HepG2 (cell line): Measurements from ENCODE around the gene ASAP2. TPM values are rescaled to one million over a fixed set of nuclear protein-coding genes. Genes with fewer than 3 reads are reported as not detected.

Experiments used
- DDIT3 ChIP-seq: sonication (generic); formaldehyde crosslinking; IDR thresholded peaks from 2 replicates; pipeline ENCODE4 v1.4.0; 2020; ENCODE audit warnings: mild to moderate bottlenecking, missing genetic modification reagents
- FOSL2 ChIP-seq: sonication (generic); formaldehyde crosslinking; IDR thresholded peaks from 2 replicates; pipeline ENCODE4 v1.4.0; 2020; ENCODE audit warnings: missing genetic modification reagents
- HOXD1 ChIP-seq: sonication (generic); formaldehyde crosslinking; IDR thresholded peaks from 2 replicates; pipeline ENCODE4 v1.5.0; 2020; ENCODE audit warnings: missing genetic modification reagents
- IRF1 ChIP-seq: sonication (generic); formaldehyde crosslinking; IDR thresholded peaks from 2 replicates; pipeline ENCODE4 v1.4.0; 2020; ENCODE audit warnings: low read depth, mild to moderate bottlenecking, missing genetic modification reagents
- IRF2 ChIP-seq: IDR thresholded peaks from 2 replicates; pipeline ENCODE4 v1.6.1; 2018; ENCODE audit warnings: missing genetic modification reagents, missing compliant biosample characterization
- MAFG ChIP-seq: sonication (generic); formaldehyde crosslinking; IDR thresholded peaks from 2 replicates; pipeline ENCODE4 v1.5.1; 2020; ENCODE audit warnings: mild to moderate bottlenecking, missing genetic modification reagents
- MEIS2 ChIP-seq: sonication (generic); formaldehyde crosslinking; IDR thresholded peaks from 2 replicates; pipeline ENCODE4 v1.9.0; 2021; ENCODE audit warnings: mild to moderate bottlenecking, missing genetic modification reagents
- NR1H2 ChIP-seq: sonication (generic); formaldehyde crosslinking; IDR thresholded peaks from 2 replicates; pipeline ENCODE4 v1.8.1; 2022; ENCODE audit warnings: low read depth, missing genetic modification reagents, borderline replicate concordance
- PREB ChIP-seq: sonication (generic); formaldehyde crosslinking; IDR thresholded peaks from 2 replicates; pipeline ENCODE4 v1.4.0; 2020; ENCODE audit warnings: missing genetic modification reagents
- REL ChIP-seq: sonication (generic); formaldehyde crosslinking; conservative IDR thresholded peaks from 2 replicates; pipeline ENCODE4 v1.8.0; 2022; ENCODE audit warnings: mild to moderate bottlenecking, missing genetic modification reagents, moderate library complexity
- RFX1 ChIP-seq: fragments of 450-650 bp; IDR thresholded peaks from 2 replicates; pipeline ENCODE4 v1.6.1; 2017
- SAFB2 ChIP-seq: sonication (generic); formaldehyde crosslinking; IDR thresholded peaks from 2 replicates; pipeline ENCODE4 v1.5.1; 2020; ENCODE audit warnings: missing genetic modification reagents, low read depth, mild to moderate bottlenecking, borderline replicate concordance
- SALL2 ChIP-seq: sonication (generic); formaldehyde crosslinking; IDR thresholded peaks from 2 replicates; pipeline ENCODE4 v1.8.1; 2023; ENCODE audit warnings: mild to moderate bottlenecking, missing genetic modification reagents, inconsistent platforms
- TBP ChIP-seq: sonication (generic); formaldehyde crosslinking; IDR thresholded peaks from 2 replicates; pipeline ENCODE4 v1.5.0; 2020; ENCODE audit warnings: missing genetic modification reagents
- ZFP36L1 ChIP-seq: sonication (generic); formaldehyde crosslinking; IDR thresholded peaks from 2 replicates; pipeline ENCODE4 v1.8.0; 2022; ENCODE audit warnings: mild to moderate bottlenecking, missing genetic modification reagents, moderate library complexity
- ZNF224 ChIP-seq: sonication (generic); formaldehyde crosslinking; IDR thresholded peaks from 2 replicates; pipeline ENCODE4 v1.5.0; 2020; ENCODE audit warnings: mild to moderate bottlenecking, missing genetic modification reagents
- ZNF225 ChIP-seq: sonication (generic); formaldehyde crosslinking; IDR thresholded peaks from 2 replicates; pipeline ENCODE4 v1.4.0; 2020; ENCODE audit warnings: mild to moderate bottlenecking, missing genetic modification reagents
- ZNF30 ChIP-seq: sonication (generic); formaldehyde crosslinking; IDR thresholded peaks from 2 replicates; pipeline ENCODE4 v1.5.0; 2020; ENCODE audit warnings: mild to moderate bottlenecking, missing genetic modification reagents
- ZNF543 ChIP-seq: sonication (generic); formaldehyde crosslinking; IDR thresholded peaks from 2 replicates; pipeline ENCODE4 v1.4.0; 2020; ENCODE audit warnings: mild to moderate bottlenecking, missing genetic modification reagents
- ZNF580 ChIP-seq: IDR thresholded peaks from 2 replicates; pipeline ENCODE4 v1.6.1; 2016; ENCODE audit warnings: low read depth, borderline replicate concordance
- ZNF609 ChIP-seq: sonication (generic); formaldehyde crosslinking; IDR thresholded peaks from 2 replicates; pipeline ENCODE4 v1.4.0; 2020; ENCODE audit warnings: mild to moderate bottlenecking, missing genetic modification reagents, borderline replicate concordance
- ZNF678 ChIP-seq: sonication (generic); formaldehyde crosslinking; IDR thresholded peaks from 2 replicates; pipeline ENCODE4 v1.4.0; 2020; ENCODE audit warnings: mild to moderate bottlenecking, missing genetic modification reagents
- ZNF878 ChIP-seq: sonication (generic); formaldehyde crosslinking; IDR thresholded peaks from 2 replicates; pipeline ENCODE4 v1.8.1; 2023; ENCODE audit warnings: mild to moderate bottlenecking, missing genetic modification reagents, moderate library complexity
- ZSCAN30 ChIP-seq: sonication (generic); formaldehyde crosslinking; IDR thresholded peaks from 2 replicates; pipeline ENCODE4 v1.5.0; 2020; ENCODE audit warnings: mild to moderate bottlenecking, missing genetic modification reagents
- polyA plus RNA-seq, 8 experiments: library from polyadenylated mRNA; depleted of rRNA in 3 of 8; stranded (reverse) in 7 of 8; unstranded in 1 of 8; fragments of >200 nt; fragmentation: Illumina TruSeq in 4 of 8; extraction: Trizol in 4 of 8; gene quantifications; 2 replicates each; pipeline versions ENCODE4 v1.2.1 to v1.2.3, GENCODE V29; 2011 to 2016; ENCODE audit warnings: low read depth in 4 of 8, missing spikeins in 1 of 8, mixed read lengths in 1 of 8; ENCODE audit not compliant: insufficient read depth in 1 of 8
- total RNA-seq, 5 experiments: library from RNA; depleted of rRNA; stranded (reverse); fragments of >200 nt; fragmentation: Illumina TruSeq; extraction: Trizol; gene quantifications; 2 replicates each; pipeline ENCODE4 v1.2.3, GENCODE V29; 2016; ENCODE audit warnings: low read depth in 1 of 5

ASAP2 gene
- total and polyA plus RNA-seq, 2 of the 13 experiments (the other 11 are each of a cell fraction or from before 2014, with no cell fraction given) = 7.3 to 22.3 TPM

GRCh38 chr2:9206991-9207640 lies 504 bp downstream of the ASAP2 start (continued):
- no peak for TF ChIP-seq ZNF609
- TF ChIP-seq NR1H2 (CRISPR knock-in tag) = no peak
- 0 out of 2 replicates have a peak, but pooled peaks have one; percentile 24 for TF ChIP-seq MAFG (CRISPR knock-in tag)
- 0 out of 2 replicates have a peak, but pooled peaks have one; percentile 41 for TF ChIP-seq MEIS2 (CRISPR knock-in tag)
- TF ChIP-seq IRF2 (CRISPR knock-in tag) = no peak
- TF ChIP-seq TBP (CRISPR knock-in tag) = no peak
- TF ChIP-seq SALL2 (CRISPR knock-in tag) = no peak
- no peak for TF ChIP-seq ZNF543
- no peak for TF ChIP-seq ZFP36L1 (CRISPR knock-in tag)
- peak; percentile 80; the same call in 1 of the 2 replicates for TF ChIP-seq REL (CRISPR knock-in tag)
- no peak for TF ChIP-seq RFX1
- TF ChIP-seq ZNF580 = 0 out of 2 replicates have a peak, but pooled peaks have one; percentile 27
- TF ChIP-seq ZNF30 (CRISPR knock-in tag) = peak; percentile 75; the same call in 1 of the 2 replicates
- TF ChIP-seq ZNF224 (CRISPR knock-in tag) = no peak
- no peak for TF ChIP-seq ZNF678 (CRISPR knock-in tag)
- TF ChIP-seq ZNF878 (CRISPR knock-in tag) = 0 out of 2 replicates have a peak, but pooled peaks have one; percentile 38
- TF ChIP-seq IRF1 (CRISPR knock-in tag) = no peak
- no peak for TF ChIP-seq ZSCAN30 (CRISPR knock-in tag)
- TF ChIP-seq HOXD1 (CRISPR knock-in tag) = 0 out of 2 replicates have a peak, but pooled peaks have one; percentile 50
- 0 out of 2 replicates have a peak, but pooled peaks have one; percentile 19 for TF ChIP-seq DDIT3 (CRISPR knock-in tag)
- no peak for TF ChIP-seq PREB (CRISPR knock-in tag)
- peak; percentile 75; the same call in 1 of the 2 replicates for TF ChIP-seq ZNF225
- no peak for TF ChIP-seq FOSL2
- 0 out of 2 replicates have a peak, but pooled peaks have one; percentile 52 for TF ChIP-seq SAFB2 (CRISPR knock-in tag)
